SH-SY5Y (cell line): Measurements from ENCODE around the gene VSTM2L.

Source experiments
- GATA2 ChIP-seq: IDR thresholded peaks from 2 replicates; pipeline ENCODE4 v1.6.1; 2011; ENCODE audit warnings: mild to moderate bottlenecking, low read depth, low read length
- GATA3 ChIP-seq: IDR thresholded peaks from 2 replicates; pipeline ENCODE4 v1.6.1; 2011; ENCODE audit warnings: low read depth, mild to moderate bottlenecking, low read length, moderate library complexity

- no peak for TF ChIP-seq GATA2
- TF ChIP-seq GATA3: no peak
Measured at GRCh38 chr20:37983286-37983685, 80.4 kb downstream of the VSTM2L start.
